ENCODE data around the gene MID1. TPM values are rescaled to one million over a fixed set of nuclear protein-coding genes. Genes with fewer than 3 reads are reported as not detected.

MID1 gene
- total and polyA plus RNA-seq, 9 of the 15 experiments (the other 6 are each of a cell fraction or from before 2014, with no cell fraction given) = 0.07 to 0.54 (median 0.33) TPM

- Histone ChIP-seq H3K4me3 (no peak overlapping the region), H3K27ac (ENCODE audit: extremely low read depth, low read depth, low read length) (no peak overlapping the region), H2AFZ (ENCODE audit: low read depth, low read length) (no peak overlapping the region), H3K4me1 (replicated peaks in 1 of 2; ENCODE audit: control insufficient read depth in 2 of 2, insufficient read depth in 2 of 2, low read length in 2 of 2) (no peaks in the 10 kb centered on the region), H3K36me3 (ENCODE audit: control insufficient read depth, insufficient read depth, low read length) (no peaks in the 10 kb centered on the region), H3K9me1 (ENCODE audit: control insufficient read depth, insufficient read depth, low read length) (no peaks in the 10 kb centered on the region), H3K9me3 (replicated peaks; ENCODE audit: control insufficient read depth, insufficient read depth, low read depth, low read length) (no peaks in the 10 kb centered on the region), H3K27me3 (ENCODE audit: control insufficient read depth in 2 of 2, insufficient read depth in 2 of 2, low read length in 2 of 2) (no peaks in the 10 kb centered on the region), H3K79me2 (ENCODE audit: control insufficient read depth, insufficient read depth, low read length) (no peaks in the 10 kb centered on the region), H3K9ac (ENCODE audit: insufficient read depth in 1 of 2, low read depth in 2 of 2, low read length in 2 of 2) (no peak overlapping the region), H4K20me1 (replicated peaks; ENCODE audit: control insufficient read depth, insufficient read depth, low read length) (no peaks in the 10 kb centered on the region), H3K4me2 (ENCODE audit: insufficient read depth, low read length) (no peak overlapping the region)
- ChIA-PET CTCF (ENCODE audit: low intra/inter-chr PET ratio) (no interaction called here), POLR2A (no interaction called here)
- DNase-seq (ENCODE audit: extremely low read depth in 1 of 4, low spot score in 3 of 4) (no peak), ATAC-seq (no peak), FAIRE-seq (no peak)
- in situ Hi-C loops (cut with MboI) (no loop called here), intact Hi-C loops (cut with micrococcal nuclease) (no loop called here)
- BruUV-seq (replicated peaks) = no TSS peak
- WGBS (ENCODE audit: insufficient coverage, low coverage, missing lambda C conversion rate) = 1% methylated on average over 6 of the region's 6 CpGs
- TF ChIP-seq NKRF (IDR thresholded peaks at IDR 0.05; ENCODE audit: borderline replicate concordance) = no peak
- no peak for TF ChIP-seq STAG1 (CRISPR knock-in tag; IDR thresholded peaks at IDR 0.05; ENCODE audit: borderline replicate concordance)
- no peak for TF ChIP-seq PRDM10 (IDR thresholded peaks at IDR 0.05; ENCODE audit: partially characterized antibody)
- TF ChIP-seq ZMIZ1 (IDR thresholded peaks at IDR 0.05; ENCODE audit: low read depth in 2 of 2, low read length in 2 of 2) = no peak
- TF ChIP-seq RCOR1 (IDR thresholded peaks at IDR 0.05; ENCODE audit: borderline replicate concordance in 1 of 2, low read depth in 2 of 2, low read length in 2 of 2) = no peak
- TF ChIP-seq SRSF9 (IDR thresholded peaks at IDR 0.05; ENCODE audit: borderline replicate concordance, low read depth, low read length) = no peak
- TF ChIP-seq SMAD1 (IDR thresholded peaks at IDR 0.05; ENCODE audit: low read depth, low read length, partially characterized antibody) = no peak
- no peak for TF ChIP-seq CSDE1 (IDR thresholded peaks at IDR 0.05)
- no peak for TF ChIP-seq ELK1 (CRISPR knock-in tag; IDR thresholded peaks at IDR 0.05)
- no peak for TF ChIP-seq NELFE (IDR thresholded peaks at IDR 0.05; ENCODE audit: insufficient read depth, insufficient read length)
These were observed 94.8 kb downstream of the MID1 start for GRCh38 chrX:10525381-10526120.
